ENCODE data around the gene TSHZ3. TPM values are rescaled to one million over a fixed set of nuclear protein-coding genes. Genes with fewer than 3 reads are reported as not detected.
A peak's percentile ranks its signal among the peaks of the same experiment; 100 is the strongest.

Gene TSHZ3
- total RNA-seq, 1 experiment from 2014 or later: 3.2 TPM

- Histone ChIP-seq H3T11ph (ENCODE audit: low read length) (no peak overlapping the region), H3K4me1 (ENCODE audit: insufficient read depth, low read length) (peaks cover 2% of the 10 kb centered on the region; the same call in 1 of the 2 replicates), H2AFZ (ENCODE audit: low read length) (no peak overlapping the region), H3K9me3 (ENCODE audit: control insufficient read depth, low read depth, low read length) (no peaks in the 10 kb centered on the region), H3K4me2 (ENCODE audit: insufficient read depth, insufficient read length, low read length) (no peak overlapping the region), H3K27me3 (ENCODE audit: insufficient read depth, low read length) (no peaks in the 10 kb centered on the region), H3K79me2 (ENCODE audit: insufficient read depth, low read length) (peaks cover 7% of the 10 kb centered on the region; the same call in 1 of the 2 replicates), H2BK120ac (ENCODE audit: low read depth, low read length, poor library complexity, severe bottlenecking) (no peak overlapping the region), H2BK5ac (ENCODE audit: insufficient read length, low read length) (no peak overlapping the region), H3K27ac (ENCODE audit: insufficient read length, low read depth, low read length) (no peak overlapping the region), H2BK20ac (ENCODE audit: low read depth, low read length, poor library complexity, severe bottlenecking) (no peak overlapping the region), H3K9ac (ENCODE audit: extremely low read depth, insufficient read length, low read length) (no peak overlapping the region), H3K18ac (ENCODE audit: insufficient read length, low read depth, low read length) (no peak overlapping the region), H4K20me1 (ENCODE audit: control insufficient read depth, insufficient read depth, insufficient read length) (no peaks in the 10 kb centered on the region), H2BK15ac (ENCODE audit: low read depth, low read length) (no peak overlapping the region), H3K23me2 (ENCODE audit: insufficient read length, low read depth, low read length, poor library complexity, severe bottlenecking) (no peaks in the 10 kb centered on the region), H3K4ac (ENCODE audit: low read depth, low read length) (no peak overlapping the region), H3K23ac (ENCODE audit: insufficient read length, low read depth, low read length) (no peak overlapping the region), H4K91ac (ENCODE audit: insufficient read length, low read depth, low read length) (no peak overlapping the region), H2BK12ac (ENCODE audit: insufficient read length, low read depth, low read length) (no peak overlapping the region), H3K14ac (ENCODE audit: insufficient read depth, low read length) (no peak overlapping the region), H4K5ac (ENCODE audit: insufficient read length, low read depth, low read length) (no peak overlapping the region), H3K56ac (ENCODE audit: insufficient read length, low read depth, low read length) (no peak overlapping the region), H4K8ac (replicated peaks; ENCODE audit: insufficient read length, low read depth, low read length) (no peak overlapping the region), H2AK5ac (ENCODE audit: insufficient read length, low read length) (no peak overlapping the region), H3K79me1 (ENCODE audit: insufficient read depth, low read depth, low read length, poor library complexity, severe bottlenecking) (no peaks in the 10 kb centered on the region)
- Mint-ChIP-seq H3K9me3 (no peaks in the 10 kb centered on the region; a peak in 1 of 5 replicates), H3K4me1 (peaks cover 41 to 50% of the 10 kb centered on the region in 2 experiments), H3K27ac (no peak overlapping the region; a peak in 2 of 7 replicates), H3K27me3 (ENCODE audit: low read depth) (peaks cover 8% of the 10 kb centered on the region), H3K36me3 (ENCODE audit: insufficient read depth in 1 of 3, low read depth in 3 of 3) (no peaks in the 10 kb centered on the region), H3K4me3 (no peak overlapping the region)
- WGBS (ENCODE audit: extremely low coverage, insufficient read length, low lambda C conversion rate): no CpG with 5 or more reads among the region's 14 CpGs
- DNase-seq: peak; percentile 27
- TF ChIP-seq, protein P1, sequence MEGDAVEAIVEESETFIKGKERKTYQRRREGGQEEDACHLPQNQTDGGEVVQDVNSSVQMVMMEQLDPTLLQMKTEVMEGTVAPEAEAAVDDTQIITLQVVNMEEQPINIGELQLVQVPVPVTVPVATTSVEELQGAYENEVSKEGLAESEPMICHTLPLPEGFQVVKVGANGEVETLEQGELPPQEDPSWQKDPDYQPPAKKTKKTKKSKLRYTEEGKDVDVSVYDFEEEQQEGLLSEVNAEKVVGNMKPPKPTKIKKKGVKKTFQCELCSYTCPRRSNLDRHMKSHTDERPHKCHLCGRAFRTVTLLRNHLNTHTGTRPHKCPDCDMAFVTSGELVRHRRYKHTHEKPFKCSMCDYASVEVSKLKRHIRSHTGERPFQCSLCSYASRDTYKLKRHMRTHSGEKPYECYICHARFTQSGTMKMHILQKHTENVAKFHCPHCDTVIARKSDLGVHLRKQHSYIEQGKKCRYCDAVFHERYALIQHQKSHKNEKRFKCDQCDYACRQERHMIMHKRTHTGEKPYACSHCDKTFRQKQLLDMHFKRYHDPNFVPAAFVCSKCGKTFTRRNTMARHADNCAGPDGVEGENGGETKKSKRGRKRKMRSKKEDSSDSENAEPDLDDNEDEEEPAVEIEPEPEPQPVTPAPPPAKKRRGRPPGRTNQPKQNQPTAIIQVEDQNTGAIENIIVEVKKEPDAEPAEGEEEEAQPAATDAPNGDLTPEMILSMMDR (conservative IDR thresholded peaks at IDR 0.05): no peak
These were observed 8.9 kb downstream of the TSHZ3 start for GRCh38 chr19:31340042-31341025.
